MM.1S (cell line): ENCODE results near the gene LLGL1.
"Not testable (repeated sequence)": the region's sequence is repeated elsewhere in the genome, so short reads cannot be mapped to it uniquely, and the experiment has no call there.

Source experiments
- DNase-seq: peaks from one replicate; pipeline ENCODE4 v3.0.0-alpha.2; 2015
- H2AFZ ChIP-seq: fragments of 300-600 bp; sonication (generic); 2 replicates; pipeline ENCODE4 v1.6.0; 2016; ENCODE audit warnings: antibody characterized with exemption, low read length
- H3F3A ChIP-seq: fragments of 300-600 bp; sonication (generic); 2 replicates; pipeline ENCODE4 v1.6.1; 2016; ENCODE audit warnings: mild to moderate bottlenecking, antibody characterized with exemption, low read length, moderate library complexity, mixed read lengths; ENCODE audit not compliant: insufficient read depth
- H3K27ac ChIP-seq: fragments of 300-600 bp; sonication (generic); 2 replicates; pipeline ENCODE4 v1.5.1; 2016; ENCODE audit warnings: mild to moderate bottlenecking, low read length
- H3K27me3 ChIP-seq: fragments of 300-600 bp; sonication (generic); replicated peaks from 2 replicates; pipeline ENCODE4 v1.6.0; 2016; ENCODE audit warnings: low read length; ENCODE audit not compliant: insufficient read depth
- H3K36me3 ChIP-seq: fragments of 300-600 bp; sonication (generic); replicated peaks from 2 replicates; pipeline ENCODE4 v1.6.1; 2016; ENCODE audit warnings: mild to moderate bottlenecking, low read length, mixed read lengths; ENCODE audit not compliant: insufficient read depth
- H3K4me1 ChIP-seq: fragments of 300-600 bp; sonication (generic); 2 replicates; pipeline ENCODE4 v1.6.1; 2016; ENCODE audit warnings: low read length, mixed read lengths
- H3K4me2 ChIP-seq: fragments of 300-600 bp; sonication (generic); 2 replicates; pipeline ENCODE4 v1.6.0; 2016; ENCODE audit warnings: low read depth, low read length
- H3K4me3 ChIP-seq: fragments of 300-600 bp; sonication (generic); 2 replicates; pipeline ENCODE4 v1.5.1; 2016; ENCODE audit warnings: low read length, mixed read lengths
- H3K79me2 ChIP-seq: fragments of 300-600 bp; sonication (generic); 2 replicates; pipeline ENCODE4 v1.6.1; 2016; ENCODE audit warnings: mixed run types, low read length, mixed read lengths
- H3K9ac ChIP-seq: fragments of 300-600 bp; sonication (generic); 2 replicates; pipeline ENCODE4 v1.6.1; 2016; ENCODE audit warnings: low read length, mixed read lengths
- H3K9me2 ChIP-seq: fragments of 300-600 bp; sonication (generic); replicated peaks from 2 replicates; pipeline ENCODE4 v1.6.1; 2016; ENCODE audit warnings: mild to moderate bottlenecking, low read length, mixed read lengths; ENCODE audit not compliant: insufficient read depth
- H3K9me3 ChIP-seq: fragments of 300-600 bp; sonication (generic); replicated peaks from 2 replicates; pipeline ENCODE4 v1.6.1; 2016; ENCODE audit warnings: mild to moderate bottlenecking, low read length, mixed read lengths; ENCODE audit not compliant: insufficient read depth
- H4K20me1 ChIP-seq: fragments of 300-600 bp; sonication (generic); 2 replicates; pipeline ENCODE4 v1.6.1; 2016; ENCODE audit warnings: mild to moderate bottlenecking, low read length, moderate library complexity, mixed read lengths; ENCODE audit not compliant: insufficient read depth
- CTCF ChIP-seq: fragments of 300-600 bp; sonication (generic); IDR thresholded peaks from 2 replicates; pipeline ENCODE4 v1.5.1; 2016; ENCODE audit warnings: antibody characterized with exemption, low read length, mixed read lengths
- EZH2 ChIP-seq: fragments of 300-600 bp; sonication (generic); optimal IDR thresholded peaks from 2 replicates; pipeline ENCODE3; 2017; ENCODE audit warnings: low read depth, mild to moderate bottlenecking, antibody characterized with exemption, low read length, mixed read lengths
- EZH2phosphoT487 ChIP-seq: fragments of 300-600 bp; sonication (generic); IDR thresholded peaks from 2 replicates; pipeline ENCODE4 v1.6.1; 2018; ENCODE audit warnings: antibody characterized with exemption, low read length

LLGL1 gene

GRCh38 chr17:18213666-18214270 is 11.7 kb upstream of the LLGL1 start:
- Histone ChIP-seq H3K27ac (no peak overlapping the region), H3K9me2 (no peaks in the 10 kb centered on the region), H3K79me2 (no peaks in the 10 kb centered on the region), H3K4me2 (no peak overlapping the region), H3K36me3 (peaks cover 5% of the 10 kb centered on the region), H3K9me3 (no peaks in the 10 kb centered on the region), H3K9ac (no peak overlapping the region), H3K4me1 (0 out of 2 replicates have a peak, but pooled peaks cover 4% of the 10 kb centered on the region), H3F3A (no peaks in the 10 kb centered on the region), H4K20me1 (no peaks in the 10 kb centered on the region), H3K4me3 (no peak overlapping the region), H3K27me3 (no peaks in the 10 kb centered on the region), H2AFZ (no peak overlapping the region)
- no peak for DNase-seq
- TF ChIP-seq EZH2phosphoT487 (no peak), EZH2 (no peak), CTCF (no peak)

- not testable (repeated sequence) for H3K9ac ChIP-seq, H3F3A ChIP-seq, H3K4me1 ChIP-seq, H4K20me1 ChIP-seq, H3K9me2 ChIP-seq, H3K27ac ChIP-seq, H3K79me2 ChIP-seq, H3K4me2 ChIP-seq, DNase-seq, H3K36me3 ChIP-seq, H3K4me3 ChIP-seq, H3K9me3 ChIP-seq, H3K27me3 ChIP-seq, H2AFZ ChIP-seq
These were observed 8.5 kb upstream of the LLGL1 start for GRCh38 chr17:18216906-18217305.

GRCh38 chr17:18217412-18218015 is 7.9 kb upstream of the LLGL1 start:
- no peaks in the 10 kb centered on the region for H3K79me2 ChIP-seq
- no peaks in the 10 kb centered on the region for H3K9me2 ChIP-seq
- H3K9ac ChIP-seq: no peak overlapping the region
- peak; percentile 61 for DNase-seq
- H3K4me1 ChIP-seq: 0 out of 2 replicates have a peak, but pooled peaks cover 4% of the 10 kb centered on the region
- no peaks in the 10 kb centered on the region for H3F3A ChIP-seq
- H3K27ac ChIP-seq: no peak overlapping the region
- no peaks in the 10 kb centered on the region for H3K9me3 ChIP-seq
- H3K4me2 ChIP-seq: no peak overlapping the region
- H4K20me1 ChIP-seq: no peaks in the 10 kb centered on the region
- no peaks in the 10 kb centered on the region for H3K27me3 ChIP-seq
- TF ChIP-seq CTCF (peak; percentile 83), EZH2phosphoT487 (no peak)
- no peak overlapping the region for H3K4me3 ChIP-seq
- H3K36me3 ChIP-seq: no peaks in the 10 kb centered on the region
- no peak overlapping the region for H2AFZ ChIP-seq

- Histone ChIP-seq H3K4me1 (0 out of 2 replicates have a peak, but pooled peaks cover 4% of the 10 kb centered on the region), H3K79me2 (no peaks in the 10 kb centered on the region), H3K27ac (no peak overlapping the region), H3K9me3 (no peaks in the 10 kb centered on the region), H3K9me2 (no peaks in the 10 kb centered on the region), H3K36me3 (no peaks in the 10 kb centered on the region), H4K20me1 (no peaks in the 10 kb centered on the region), H3K4me3 (no peak overlapping the region), H3K4me2 (no peak overlapping the region), H3K9ac (no peak overlapping the region), H3F3A (no peaks in the 10 kb centered on the region), H3K27me3 (no peaks in the 10 kb centered on the region), H2AFZ (no peak overlapping the region)
- TF ChIP-seq CTCF (no peak), EZH2 (no peak), EZH2phosphoT487 (no peak)
- no peak for DNase-seq
These were observed 6.5 kb upstream of the LLGL1 start for GRCh38 chr17:18218756-18219415.
